OCI-LY7 (cell line): ENCODE data around the gene HAPLN2.

Source experiments
- EZH2phosphoT487 ChIP-seq: fragments of 200-600 bp; sonication (generic); IDR thresholded peaks from 2 replicates; pipeline ENCODE4 v1.6.1; 2018; ENCODE audit warnings: low read depth, borderline replicate concordance, mild to moderate bottlenecking, mixed run types, antibody characterized with exemption, low read length, moderate library complexity, mixed read lengths
- TF ChIP-seq, protein P1 (sequence below): fragments of 200-600 bp; sonication (generic); conservative IDR thresholded peaks from 2 replicates; pipeline ENCODE4 v1.5.1; 2014; ENCODE audit warnings: mild to moderate bottlenecking, antibody characterized with exemption, low read length, moderate library complexity, mixed read lengths

DNA sequence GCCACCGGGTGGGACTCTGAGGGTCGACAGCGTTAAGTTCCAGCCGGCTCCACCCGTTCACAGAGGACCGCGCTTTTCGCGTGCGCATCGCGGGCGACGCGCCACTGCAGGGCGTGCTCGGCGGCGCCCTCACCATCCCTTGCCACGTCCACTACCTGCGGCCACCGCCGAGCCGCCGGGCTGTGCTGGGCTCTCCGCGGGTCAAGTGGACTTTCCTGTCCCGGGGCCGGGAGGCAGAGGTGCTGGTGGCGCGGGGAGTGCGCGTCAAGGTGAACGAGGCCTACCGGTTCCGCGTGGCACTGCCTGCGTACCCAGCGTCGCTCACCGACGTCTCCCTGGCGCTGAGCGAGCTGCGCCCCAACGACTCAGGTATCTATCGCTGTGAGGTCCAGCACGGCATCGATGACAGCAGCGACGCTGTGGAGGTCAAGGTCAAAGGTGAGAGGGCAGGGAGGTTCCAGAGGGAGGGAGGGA is 27.6 kb downstream of the HAPLN2 start:
- TF ChIP-seq, protein P1, sequence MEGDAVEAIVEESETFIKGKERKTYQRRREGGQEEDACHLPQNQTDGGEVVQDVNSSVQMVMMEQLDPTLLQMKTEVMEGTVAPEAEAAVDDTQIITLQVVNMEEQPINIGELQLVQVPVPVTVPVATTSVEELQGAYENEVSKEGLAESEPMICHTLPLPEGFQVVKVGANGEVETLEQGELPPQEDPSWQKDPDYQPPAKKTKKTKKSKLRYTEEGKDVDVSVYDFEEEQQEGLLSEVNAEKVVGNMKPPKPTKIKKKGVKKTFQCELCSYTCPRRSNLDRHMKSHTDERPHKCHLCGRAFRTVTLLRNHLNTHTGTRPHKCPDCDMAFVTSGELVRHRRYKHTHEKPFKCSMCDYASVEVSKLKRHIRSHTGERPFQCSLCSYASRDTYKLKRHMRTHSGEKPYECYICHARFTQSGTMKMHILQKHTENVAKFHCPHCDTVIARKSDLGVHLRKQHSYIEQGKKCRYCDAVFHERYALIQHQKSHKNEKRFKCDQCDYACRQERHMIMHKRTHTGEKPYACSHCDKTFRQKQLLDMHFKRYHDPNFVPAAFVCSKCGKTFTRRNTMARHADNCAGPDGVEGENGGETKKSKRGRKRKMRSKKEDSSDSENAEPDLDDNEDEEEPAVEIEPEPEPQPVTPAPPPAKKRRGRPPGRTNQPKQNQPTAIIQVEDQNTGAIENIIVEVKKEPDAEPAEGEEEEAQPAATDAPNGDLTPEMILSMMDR, result no peak
- TF ChIP-seq EZH2phosphoT487, result no peak
